HepG2 (cell line): ENCODE data around the gene SORL1-AS1.

Experiments
- CREB3 ChIP-seq: sonication (generic); formaldehyde crosslinking; IDR thresholded peaks from 2 replicates; pipeline ENCODE4 v1.5.0; 2020; ENCODE audit warnings: missing genetic modification reagents
- DMTF1 ChIP-seq: sonication (generic); formaldehyde crosslinking; IDR thresholded peaks from 2 replicates; pipeline ENCODE4 v1.4.0; 2020; ENCODE audit warnings: mild to moderate bottlenecking, missing genetic modification reagents
- EHMT2 ChIP-seq: fragments of 200-600 bp; sonication (generic); IDR thresholded peaks from 2 replicates; pipeline ENCODE4 v1.7.0; 2017; ENCODE audit warnings: antibody characterized with exemption, low read depth, low read length, borderline replicate concordance
- FIP1L1 ChIP-seq: fragments of 200-400 bp; formaldehyde crosslinking; IDR thresholded peaks from 2 replicates; pipeline ENCODE4 v1.6.1; 2018; ENCODE audit warnings: low read depth, mild to moderate bottlenecking, low read length, moderate library complexity, borderline replicate concordance; ENCODE audit not compliant: insufficient read depth
- HMGXB3 ChIP-seq: sonication (generic); formaldehyde crosslinking; IDR thresholded peaks from 2 replicates; pipeline ENCODE4 v1.4.0; 2020; ENCODE audit warnings: missing genetic modification reagents, borderline replicate concordance
- MIER3 ChIP-seq: IDR thresholded peaks from 2 replicates; pipeline ENCODE4 v1.6.1; 2016; ENCODE audit warnings: missing compliant biosample characterization, borderline replicate concordance
- NCOR1 ChIP-seq: fragments of 200-600 bp; sonication (generic); IDR thresholded peaks from 2 replicates; pipeline ENCODE4 v1.7.0; 2017; ENCODE audit warnings: antibody characterized with exemption, low read length, borderline replicate concordance
- PAXIP1 ChIP-seq: sonication (generic); formaldehyde crosslinking; conservative IDR thresholded peaks from 2 replicates; pipeline ENCODE4 v1.4.0; 2020; ENCODE audit warnings: mild to moderate bottlenecking, missing genetic modification reagents, moderate library complexity
- RXRA ChIP-seq: sonication (generic); formaldehyde crosslinking; IDR thresholded peaks from 2 replicates; pipeline ENCODE4 v1.5.1; 2020; ENCODE audit warnings: missing genetic modification reagents
- THAP8 ChIP-seq: sonication (generic); formaldehyde crosslinking; IDR thresholded peaks from 2 replicates; pipeline ENCODE4 v1.5.1; 2020; ENCODE audit warnings: missing genetic modification reagents, mild to moderate bottlenecking, borderline replicate concordance
- TP53 ChIP-seq: sonication (generic); formaldehyde crosslinking; conservative IDR thresholded peaks from 2 replicates; pipeline ENCODE4 v1.4.0; 2020; ENCODE audit warnings: missing genetic modification reagents
- ZNF317 ChIP-seq: sonication (generic); formaldehyde crosslinking; IDR thresholded peaks from 2 replicates; pipeline ENCODE4 v1.5.0; 2020; ENCODE audit warnings: mild to moderate bottlenecking, missing genetic modification reagents
- ZNF430 ChIP-seq: sonication (generic); formaldehyde crosslinking; IDR thresholded peaks from 2 replicates; pipeline ENCODE4 v1.9.0; 2021; ENCODE audit warnings: mild to moderate bottlenecking, missing genetic modification reagents
- ZNF607 ChIP-seq: sonication (generic); formaldehyde crosslinking; IDR thresholded peaks from 2 replicates; pipeline ENCODE4 v1.5.1; 2020; ENCODE audit warnings: missing genetic modification reagents, mild to moderate bottlenecking, borderline replicate concordance
- ZNF674 ChIP-seq: sonication (generic); formaldehyde crosslinking; IDR thresholded peaks from 2 replicates; pipeline ENCODE4 v1.5.0; 2020; ENCODE audit warnings: low read depth, mild to moderate bottlenecking, missing genetic modification reagents

Gene SORL1-AS1

GRCh38 chr11:121451178-121451985 is 1.4 kb downstream of the SORL1-AS1 start (continued):
- TF ChIP-seq HMGXB3 (CRISPR knock-in tag) (no peak), TP53 (CRISPR knock-in tag) (no peak), ZNF430 (CRISPR knock-in tag) (no peak), ZNF317 (CRISPR knock-in tag) (no peak), RXRA (CRISPR knock-in tag) (no peak; the same call in 1 of the 2 replicates), NCOR1 (no peak), FIP1L1 (no peak), CREB3 (CRISPR knock-in tag) (no peak), EHMT2 (no peak), MIER3 (CRISPR knock-in tag) (0 out of 2 replicates have a peak, but pooled peaks have one; percentile 18), PAXIP1 (peak; percentile 66; the same call in 1 of the 2 replicates), DMTF1 (CRISPR knock-in tag) (no peak), ZNF607 (peak; percentile 44; the same call in 1 of the 2 replicates), ZNF674 (CRISPR knock-in tag) (no peak), THAP8 (CRISPR knock-in tag) (no peak)
